KMS-11 (cell line): ENCODE data around the gene ADD1.

Experiments used
- H2AFZ ChIP-seq: fragments of 200-600 bp; sonication (generic); 2 replicates; pipeline ENCODE4 v1.6.1; 2016; ENCODE audit warnings: antibody characterized with exemption, mixed run types, low read depth
- H3K27ac ChIP-seq: fragments of 200-600 bp; sonication (generic); 2 replicates; pipeline ENCODE4 v1.6.1; 2016; ENCODE audit warnings: mild to moderate bottlenecking, mixed run types
- H3K27me3 ChIP-seq: fragments of 200-600 bp; sonication (generic); 2 replicates; pipeline ENCODE4 v1.6.1; 2017; ENCODE audit warnings: mild to moderate bottlenecking, low read depth, mixed run types, moderate library complexity; ENCODE audit not compliant: insufficient read depth
- H3K36me3 ChIP-seq: fragments of 200-600 bp; sonication (generic); 2 replicates; pipeline ENCODE4 v1.6.1; 2017; ENCODE audit warnings: mild to moderate bottlenecking, mixed run types; ENCODE audit not compliant: insufficient read depth
- H3K4me1 ChIP-seq: fragments of 200-600 bp; sonication (generic); 2 replicates; pipeline ENCODE4 v1.6.1; 2016; ENCODE audit warnings: mild to moderate bottlenecking, low read depth, mixed run types; ENCODE audit not compliant: poor library complexity, severe bottlenecking
- H3K4me2 ChIP-seq: fragments of 200-600 bp; sonication (generic); 2 replicates; pipeline ENCODE4 v1.7.0; 2016; ENCODE audit warnings: mild to moderate bottlenecking, mixed run types
- H3K4me3 ChIP-seq: fragments of 200-600 bp; sonication (generic); IDR thresholded peaks from 2 replicates; pipeline ENCODE4 v1.6.1; 2017; ENCODE audit warnings: low read depth, low read length, mixed read lengths; ENCODE audit not compliant: insufficient read depth
- H3K79me2 ChIP-seq: fragments of 200-600 bp; sonication (generic); 2 replicates; pipeline ENCODE4 v1.6.1; 2016; ENCODE audit warnings: low read depth, mixed run types; ENCODE audit not compliant: insufficient read depth
- H3K9ac ChIP-seq: fragments of 200-600 bp; sonication (generic); 2 replicates; pipeline ENCODE4 v1.6.1; 2016; ENCODE audit warnings: mild to moderate bottlenecking, mixed run types
- H4K20me1 ChIP-seq: fragments of 200-600 bp; sonication (generic); 2 replicates; pipeline ENCODE4 v1.6.1; 2016; ENCODE audit warnings: mild to moderate bottlenecking, mixed run types; ENCODE audit not compliant: insufficient read depth
- TF ChIP-seq, protein P1 (sequence below): fragments of 200-600 bp; sonication (generic); conservative IDR thresholded peaks from 2 replicates; pipeline ENCODE4 v1.6.1; 2017; ENCODE audit warnings: low read depth, mild to moderate bottlenecking, antibody characterized with exemption, low read length, moderate library complexity, mixed read lengths

The ADD1 gene

DNA sequence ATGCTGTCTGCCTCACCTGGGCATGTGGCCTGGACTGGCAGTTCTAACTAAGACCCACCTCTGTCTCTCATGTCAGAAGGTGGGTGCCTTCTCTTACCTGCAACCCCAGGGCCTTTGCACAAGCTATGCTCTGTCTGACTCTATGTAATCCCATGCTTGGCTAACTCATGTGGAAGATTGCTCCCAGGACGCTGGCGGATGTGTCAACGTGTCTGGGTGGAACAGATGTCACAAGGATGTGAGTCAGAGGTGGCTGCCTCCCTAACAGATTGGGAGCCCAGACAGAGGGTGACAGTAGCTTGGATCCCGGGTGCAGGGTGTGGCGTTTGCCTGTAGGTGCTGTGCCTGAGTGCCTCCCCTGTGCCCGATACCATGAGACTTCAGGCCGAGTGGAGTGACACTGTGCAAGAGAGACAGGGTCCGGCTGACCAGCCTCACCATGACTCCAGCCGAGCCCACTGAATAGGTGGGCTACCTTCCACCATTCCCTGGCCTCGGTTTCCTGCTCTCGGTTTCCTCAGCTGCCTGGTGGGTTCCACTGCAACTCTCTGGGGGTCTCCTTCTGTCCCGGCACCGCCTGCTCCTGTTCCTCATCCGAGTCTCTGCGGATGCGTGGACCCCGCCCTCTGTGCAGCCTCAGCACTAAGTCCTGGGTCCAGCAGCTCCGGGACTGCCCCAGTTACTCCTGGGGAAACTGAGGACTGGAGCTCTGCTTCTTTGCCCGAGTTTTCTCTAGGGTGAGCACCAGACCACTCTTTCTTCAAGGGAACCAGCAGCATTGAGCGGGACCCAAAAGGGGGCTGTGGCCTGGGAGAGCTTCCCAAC is 39.8 kb upstream of the ADD1 start:
- TF ChIP-seq, protein P1, sequence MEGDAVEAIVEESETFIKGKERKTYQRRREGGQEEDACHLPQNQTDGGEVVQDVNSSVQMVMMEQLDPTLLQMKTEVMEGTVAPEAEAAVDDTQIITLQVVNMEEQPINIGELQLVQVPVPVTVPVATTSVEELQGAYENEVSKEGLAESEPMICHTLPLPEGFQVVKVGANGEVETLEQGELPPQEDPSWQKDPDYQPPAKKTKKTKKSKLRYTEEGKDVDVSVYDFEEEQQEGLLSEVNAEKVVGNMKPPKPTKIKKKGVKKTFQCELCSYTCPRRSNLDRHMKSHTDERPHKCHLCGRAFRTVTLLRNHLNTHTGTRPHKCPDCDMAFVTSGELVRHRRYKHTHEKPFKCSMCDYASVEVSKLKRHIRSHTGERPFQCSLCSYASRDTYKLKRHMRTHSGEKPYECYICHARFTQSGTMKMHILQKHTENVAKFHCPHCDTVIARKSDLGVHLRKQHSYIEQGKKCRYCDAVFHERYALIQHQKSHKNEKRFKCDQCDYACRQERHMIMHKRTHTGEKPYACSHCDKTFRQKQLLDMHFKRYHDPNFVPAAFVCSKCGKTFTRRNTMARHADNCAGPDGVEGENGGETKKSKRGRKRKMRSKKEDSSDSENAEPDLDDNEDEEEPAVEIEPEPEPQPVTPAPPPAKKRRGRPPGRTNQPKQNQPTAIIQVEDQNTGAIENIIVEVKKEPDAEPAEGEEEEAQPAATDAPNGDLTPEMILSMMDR: no peak
- H4K20me1 ChIP-seq: no peaks in the 10 kb centered on the region
- no peak overlapping the region for H3K9ac ChIP-seq
- no peaks in the 10 kb centered on the region for H3K36me3 ChIP-seq
- H3K4me1 ChIP-seq: no peaks in the 10 kb centered on the region
- H3K27me3 ChIP-seq: no peaks in the 10 kb centered on the region
- no peak overlapping the region for H2AFZ ChIP-seq
- H3K4me2 ChIP-seq: no peak overlapping the region
- H3K4me3 ChIP-seq: no peak overlapping the region
- H3K27ac ChIP-seq: no peak overlapping the region
- no peaks in the 10 kb centered on the region for H3K79me2 ChIP-seq

DNA sequence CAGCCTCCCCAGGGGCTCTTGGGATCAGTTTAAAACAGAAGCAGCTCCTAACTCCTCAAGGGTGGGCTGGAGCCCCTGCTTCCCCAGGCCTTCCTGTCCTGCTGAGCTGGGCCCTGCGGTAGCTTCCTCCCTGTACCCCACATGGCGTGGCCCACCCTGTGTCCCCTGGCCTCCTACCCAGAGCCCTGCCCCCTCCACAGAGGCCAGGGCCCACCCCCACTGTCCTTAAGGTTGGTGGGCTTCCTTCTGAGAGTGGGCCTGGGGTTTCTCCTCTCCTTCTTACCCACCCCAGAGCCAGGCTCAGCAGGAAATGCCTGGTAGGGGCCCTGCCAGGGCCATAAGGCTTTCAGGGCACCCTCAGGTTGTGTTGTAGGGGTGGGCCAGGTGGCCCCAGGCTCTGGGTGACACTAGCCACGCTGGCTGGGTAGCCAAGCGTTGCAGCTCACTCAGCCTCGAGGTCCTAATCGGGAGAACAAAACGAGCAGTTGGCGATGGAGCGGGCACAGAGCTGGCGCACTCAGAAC is 39.1 kb upstream of the ADD1 start:
- Histone ChIP-seq H3K27ac (no peak overlapping the region), H3K79me2 (no peaks in the 10 kb centered on the region)

DNA sequence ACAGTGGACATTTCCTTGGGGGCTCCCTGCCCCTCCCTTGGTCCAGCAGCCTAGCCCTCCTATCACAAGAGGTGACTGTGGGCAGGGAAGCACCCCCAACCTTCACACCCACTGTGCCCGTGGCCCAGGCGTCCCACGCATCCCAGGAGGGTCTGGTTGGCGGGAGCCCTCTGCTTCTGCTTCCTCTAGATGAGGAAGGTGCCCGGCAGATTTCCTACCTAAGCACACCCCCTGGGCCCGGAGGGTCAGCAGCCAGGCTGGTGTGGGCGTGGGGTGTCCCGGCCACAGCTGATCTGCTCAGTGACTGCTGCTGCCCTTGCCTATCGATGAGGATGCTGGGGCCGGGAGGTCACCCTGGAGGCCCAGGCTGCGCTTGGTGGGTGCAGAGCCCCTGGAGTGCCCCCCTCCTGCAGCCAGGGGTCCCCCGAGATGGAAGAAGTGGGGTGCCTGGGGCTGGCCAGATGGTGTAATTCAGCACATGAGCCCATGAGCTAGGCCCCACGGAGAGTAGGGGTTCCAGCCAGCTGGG is 38.6 kb upstream of the ADD1 start:
- Histone ChIP-seq H3K4me1 (no peaks in the 10 kb centered on the region), H3K79me2 (no peaks in the 10 kb centered on the region), H3K36me3 (no peaks in the 10 kb centered on the region), H3K4me3 (no peak overlapping the region), H3K4me2 (no peak overlapping the region), H2AFZ (no peak overlapping the region), H4K20me1 (no peaks in the 10 kb centered on the region), H3K9ac (no peak overlapping the region), H3K27ac (no peak overlapping the region), H3K27me3 (no peaks in the 10 kb centered on the region)
- TF ChIP-seq, protein P1: no peak

More for the DNA sequence above, 39.1 kb upstream of the ADD1 start:
- Histone ChIP-seq H4K20me1 (no peaks in the 10 kb centered on the region), H3K4me1 (no peaks in the 10 kb centered on the region), H3K27me3 (no peaks in the 10 kb centered on the region), H2AFZ (no peak overlapping the region), H3K4me3 (no peak overlapping the region), H3K4me2 (no peak overlapping the region), H3K36me3 (no peaks in the 10 kb centered on the region), H3K9ac (no peak overlapping the region)
- TF ChIP-seq, protein P1: no peak

GRCh38 chr4:2805712-2806389 is 37.8 kb upstream of the ADD1 start:
- Histone ChIP-seq H3K27me3 (no peaks in the 10 kb centered on the region), H3K79me2 (no peaks in the 10 kb centered on the region), H3K4me1 (peaks cover 2% of the 10 kb centered on the region)

More at GRCh38 chr4:2805712-2806389, 37.8 kb upstream of the ADD1 start:
- TF ChIP-seq, protein P1: no peak
- Histone ChIP-seq H3K9ac (no peak overlapping the region), H3K27ac (no peak overlapping the region), H2AFZ (no peak overlapping the region), H3K4me3 (no peak overlapping the region), H4K20me1 (no peaks in the 10 kb centered on the region), H3K4me2 (no peak overlapping the region), H3K36me3 (no peaks in the 10 kb centered on the region)
